HEK293T (cell line): ENCODE data around the gene NBAS.

ENCODE experiments used
- ARNT ChIP-seq: fragments of 450-650 bp; IDR thresholded peaks from 2 replicates; pipeline ENCODE4 v1.6.1; 2017; ENCODE audit warnings: mild to moderate bottlenecking
- BHLHE40 ChIP-seq: fragments of 450-650 bp; IDR thresholded peaks from 2 replicates; pipeline ENCODE4 v1.6.1; 2016; ENCODE audit warnings: mild to moderate bottlenecking, moderate library complexity, borderline replicate concordance
- ELF4 ChIP-seq: fragments of 450-650 bp; IDR thresholded peaks from 2 replicates; pipeline ENCODE4 v1.6.1; 2017; ENCODE audit warnings: antibody characterized with exemption
- FOXA1 ChIP-seq: fragments of 450-650 bp; IDR thresholded peaks from 2 replicates; pipeline ENCODE4 v1.6.1; 2016; ENCODE audit warnings: mild to moderate bottlenecking
- FOXM1 ChIP-seq: fragments of 450-650 bp; IDR thresholded peaks from 2 replicates; pipeline ENCODE4 v1.6.1; 2017; ENCODE audit warnings: mild to moderate bottlenecking, borderline replicate concordance
- LEF1 ChIP-seq: fragments of 450-650 bp; IDR thresholded peaks from 2 replicates; pipeline ENCODE4 v1.6.1; 2017; ENCODE audit warnings: mild to moderate bottlenecking, borderline replicate concordance
- NFRKB ChIP-seq: fragments of 450-650 bp; IDR thresholded peaks from 2 replicates; pipeline ENCODE4 v1.6.1; 2016; ENCODE audit warnings: mild to moderate bottlenecking, moderate library complexity
- SP1 ChIP-seq: fragments of 450-650 bp; IDR thresholded peaks from 2 replicates; pipeline ENCODE4 v1.6.1; 2017
- SUZ12 ChIP-seq: fragments of 450-650 bp; IDR thresholded peaks from 2 replicates; pipeline ENCODE4 v1.6.1; 2016; ENCODE audit warnings: mild to moderate bottlenecking
- TARDBP ChIP-seq: fragments of 450-650 bp; IDR thresholded peaks from 2 replicates; pipeline ENCODE4 v1.6.1; 2016
- ZNF384 ChIP-seq: fragments of 450-650 bp; IDR thresholded peaks from 2 replicates; pipeline ENCODE4 v1.6.1; 2016

- no peak for TF ChIP-seq BHLHE40
- TF ChIP-seq SP1: no peak
- no peak for TF ChIP-seq FOXA1
- TF ChIP-seq FOXM1: no peak
- no peak for TF ChIP-seq ELF4
- TF ChIP-seq ARNT: no peak
- TF ChIP-seq SUZ12: no peak
- no peak for TF ChIP-seq ZNF384
- no peak for TF ChIP-seq TARDBP
- TF ChIP-seq NFRKB: no peak
- TF ChIP-seq LEF1: no peak
These were observed 195.7 kb downstream of the NBAS start for GRCh38 chr2:15365411-15365810.
